Activated naive CD4-positive, alpha-beta T cell treated with anti-CD3 and anti-CD28 coated beads for 36 hours (primary cell): ENCODE data around the gene COMT. TPM values are rescaled to one million over a fixed set of nuclear protein-coding genes. Genes with fewer than 3 reads are reported as not detected.

Experiments used
- CTCF ChIA-PET: fragments of 350-600 bp; sonication (Branson Sonifier 250); formaldehyde crosslinking; loops from one replicate; lab custom pipeline; 2021; ENCODE audit warnings: antibody characterized with exemption; lab: Charles Lee
- DNase-seq: peaks from one replicate; pipeline ENCODE4 v3.0.0-alpha.2; 2020
- H3K27ac Mint-ChIP-seq: one replicate; pipeline ENCODE4 v1.8.0; 2021; ENCODE audit warnings: mild to moderate bottlenecking, mixed read lengths
- H3K27me3 Mint-ChIP-seq: one replicate; pipeline ENCODE4 v1.8.0; 2021; ENCODE audit warnings: low read depth, mixed read lengths
- H3K36me3 Mint-ChIP-seq: one replicate; pipeline ENCODE4 v1.8.0; 2021; ENCODE audit warnings: low read depth, mixed read lengths
- H3K4me1 Mint-ChIP-seq: one replicate; pipeline ENCODE4 v1.8.0; 2021; ENCODE audit warnings: low read depth, mixed read lengths
- H3K4me3 Mint-ChIP-seq: one replicate; pipeline ENCODE4 v1.8.0; 2021; ENCODE audit warnings: mild to moderate bottlenecking, moderate library complexity, mixed read lengths
- H3K9me3 Mint-ChIP-seq: one replicate; pipeline ENCODE4 v1.8.0; 2021; ENCODE audit warnings: mixed read lengths
- intact Hi-C: fragments of 100-400 bp; cut with micrococcal nuclease; formaldehyde crosslinking; loops from one replicate; pipeline ENCODE4 v1.15.1; 2023
- total RNA-seq, 2 experiments: library from RNA; stranded (reverse); gene quantifications; one replicate each; pipeline ENCODE4 v1.2.3, GENCODE V29; 2021

Gene COMT
- total RNA-seq, 2 experiments from 2014 or later, result 53.7 to 56.8 TPM

GRCh38 chr22:19964701-19965386, 23.3 kb downstream of the COMT start:
- Mint-ChIP-seq H3K9me3 (no peaks in the 10 kb centered on the region), H3K27me3 (no peaks in the 10 kb centered on the region), H3K4me1 (peaks cover 6% of the 10 kb centered on the region), H3K4me3 (no peak overlapping the region), H3K36me3 (peaks cover 10% of the 10 kb centered on the region), H3K27ac (no peak overlapping the region)
- no peak for DNase-seq
- CTCF ChIA-PET, result no interaction called here
- intact Hi-C loops, result no loop called here

- CTCF ChIA-PET, result interaction anchor here (0.7 to 1.1 kb wide), 3 partner anchors 47 to 291 kb away, joined by 3 to 5 read pairs (median 4); no protein-coding TSS in a partner anchor
- DNase-seq, result no peak
- H3K4me3 Mint-ChIP-seq, result no peak overlapping the region
- H3K4me1 Mint-ChIP-seq, result peaks cover 12% of the 10 kb centered on the region
- peaks cover 10% of the 10 kb centered on the region for H3K36me3 Mint-ChIP-seq
- intact Hi-C loops, result no loop called here
- H3K27me3 Mint-ChIP-seq, result no peaks in the 10 kb centered on the region
- H3K9me3 Mint-ChIP-seq, result no peaks in the 10 kb centered on the region
- no peak overlapping the region for H3K27ac Mint-ChIP-seq
Measured at GRCh38 chr22:19965771-19966709, 24.5 kb downstream of the COMT start.

- H3K27ac Mint-ChIP-seq, result no peak overlapping the region
- H3K4me1 Mint-ChIP-seq, result peaks cover 12% of the 10 kb centered on the region
- no peaks in the 10 kb centered on the region for H3K9me3 Mint-ChIP-seq
- intact Hi-C loops, result no loop called here
- DNase-seq, result no peak
- CTCF ChIA-PET, result no interaction called here
- peaks cover 10% of the 10 kb centered on the region for H3K36me3 Mint-ChIP-seq
- H3K4me3 Mint-ChIP-seq, result no peak overlapping the region
- no peaks in the 10 kb centered on the region for H3K27me3 Mint-ChIP-seq
Measured at GRCh38 chr22:19966908-19967750, 25.6 kb downstream of the COMT start.

- peaks cover 8% of the 10 kb centered on the region for H3K4me1 Mint-ChIP-seq
- no peak overlapping the region for H3K4me3 Mint-ChIP-seq
- H3K9me3 Mint-ChIP-seq, result no peaks in the 10 kb centered on the region
- CTCF ChIA-PET, result interaction anchor here (1.3 kb wide), 1 partner anchor 14 kb away, joined by 4 read pairs; no protein-coding TSS in a partner anchor
- intact Hi-C loops, result no loop called here
- H3K36me3 Mint-ChIP-seq, result peaks cover 10% of the 10 kb centered on the region
- H3K27me3 Mint-ChIP-seq, result no peaks in the 10 kb centered on the region
- DNase-seq, result no peak
- no peak overlapping the region for H3K27ac Mint-ChIP-seq
Measured at GRCh38 chr22:19967850-19968449, 26.4 kb downstream of the COMT start.

- DNase-seq, result no peak
- intact Hi-C loops, result no loop called here
- CTCF ChIA-PET, result interaction anchor here (0.6 to 2.3 kb wide), 3 partner anchors 15 to 118 kb away, joined by 3 to 7 read pairs (median 4); no protein-coding TSS in a partner anchor
- H3K4me3 Mint-ChIP-seq, result no peak overlapping the region
- H3K36me3 Mint-ChIP-seq, result peaks cover 10% of the 10 kb centered on the region
- H3K27ac Mint-ChIP-seq, result no peak overlapping the region
- H3K4me1 Mint-ChIP-seq, result peaks cover 6% of the 10 kb centered on the region
- H3K9me3 Mint-ChIP-seq, result no peaks in the 10 kb centered on the region
- H3K27me3 Mint-ChIP-seq, result no peaks in the 10 kb centered on the region
Measured at GRCh38 chr22:19968450-19968891, 26.9 kb downstream of the COMT start.

- no peak overlapping the region for H3K27ac Mint-ChIP-seq
- H3K36me3 Mint-ChIP-seq, result peaks cover 7% of the 10 kb centered on the region
- no peaks in the 10 kb centered on the region for H3K27me3 Mint-ChIP-seq
- intact Hi-C loops, result no loop called here
- H3K4me1 Mint-ChIP-seq, result peaks cover 6% of the 10 kb centered on the region
- no peak overlapping the region for H3K4me3 Mint-ChIP-seq
- no peak for DNase-seq
- CTCF ChIA-PET, result interaction anchor here (0.6 to 2.3 kb wide), 9 partner anchors 9 to 188 kb away, joined by 3 to 9 read pairs (median 4); no protein-coding TSS in a partner anchor
- H3K9me3 Mint-ChIP-seq, result no peaks in the 10 kb centered on the region
Measured at GRCh38 chr22:19969141-19969928, 27.8 kb downstream of the COMT start.

- no peaks in the 10 kb centered on the region for H3K9me3 Mint-ChIP-seq
- CTCF ChIA-PET, result interaction anchor here (0.6 to 2.3 kb wide), 8 partner anchors 8 to 187 kb away, joined by 3 to 9 read pairs (median 4); no protein-coding TSS in a partner anchor
- H3K4me1 Mint-ChIP-seq, result peaks cover 6% of the 10 kb centered on the region
- no peaks in the 10 kb centered on the region for H3K27me3 Mint-ChIP-seq
- DNase-seq, result no peak
- no peak overlapping the region for H3K4me3 Mint-ChIP-seq
- H3K36me3 Mint-ChIP-seq, result peaks cover 7% of the 10 kb centered on the region
- intact Hi-C loops, result loop anchor here (1.0 to 2.0 kb wide), 6 partner anchors 43 to 315 kb away; partner anchors contain the start of gene RTN4R
- H3K27ac Mint-ChIP-seq, result no peak overlapping the region
Measured at GRCh38 chr22:19970031-19970478, 28.5 kb downstream of the COMT start.

- Mint-ChIP-seq H3K36me3 (peaks cover 7% of the 10 kb centered on the region), H3K27me3 (no peaks in the 10 kb centered on the region), H3K4me1 (peaks cover 6% of the 10 kb centered on the region), H3K9me3 (no peaks in the 10 kb centered on the region), H3K4me3 (no peak overlapping the region), H3K27ac (no peak overlapping the region)
- intact Hi-C loops, result loop anchor here (1.0 to 2.0 kb wide), 6 partner anchors 43 to 314 kb away; partner anchors contain the start of gene RTN4R
- CTCF ChIA-PET, result interaction anchor here (0.6 to 2.3 kb wide), 12 partner anchors 8 to 941 kb away, joined by 3 to 9 read pairs (median 4); no protein-coding TSS in a partner anchor
- DNase-seq, result peak; percentile 83
Measured at GRCh38 chr22:19970479-19971275, 29.1 kb downstream of the COMT start.

GRCh38 chr22:19971276-19972124, 29.9 kb downstream of the COMT start:
- Mint-ChIP-seq H3K27ac (no peak overlapping the region), H3K36me3 (peaks cover 3% of the 10 kb centered on the region), H3K4me3 (no peak overlapping the region), H3K9me3 (no peaks in the 10 kb centered on the region), H3K4me1 (peaks cover 6% of the 10 kb centered on the region), H3K27me3 (no peaks in the 10 kb centered on the region)
- DNase-seq, result peak; percentile 24
- intact Hi-C loops, result loop anchor here (2.0 kb wide), 1 partner anchor 313 kb away; no protein-coding TSS in a partner anchor
- CTCF ChIA-PET, result interaction anchor here (0.6 to 1.2 kb wide), 7 partner anchors 21 to 940 kb away, joined by 3 to 4 read pairs (median 3); no protein-coding TSS in a partner anchor
